HCT116 (cell line): ENCODE results near the gene ATG2B. TPM values are rescaled to one million over a fixed set of nuclear protein-coding genes. Genes with fewer than 3 reads are reported as not detected.

ENCODE experiments used
- ATAC-seq: fragments of 200-7000 bp; cut with Tn5 transposase; 2 replicates; pipeline ENCODE4 v1.9.1; 2020; ENCODE audit warnings: mild to moderate bottlenecking, moderate library complexity
- BruUV-seq: library from RNA; stranded (reverse); fragments of 400-500 nt; replicated peaks from 2 replicates; lab custom pipeline; 2021; lab: Mats Ljungman, UMichigan
- CTCF ChIA-PET: fragments of 300-600 bp; sonication (Branson Sonifier 250); formaldehyde crosslinking; loops from one replicate; lab custom pipeline; 2021; ENCODE audit warnings: antibody characterized with exemption; lab: Charles Lee
- POLR2A ChIA-PET: fragments of 300-600, 350-600 bp; sonication (Branson Sonifier 250); formaldehyde crosslinking; loops from one replicate; lab custom pipeline; 2021; ENCODE audit warnings: antibody characterized with exemption; lab: Charles Lee
- RAD21 ChIA-PET, 2 experiments: fragments of 300-600 bp; sonication (Branson Sonifier 250); formaldehyde crosslinking; loops; one replicate each; lab custom pipeline; 2023; ENCODE audit warnings: low total read pairs in 2 of 2; ENCODE audit not compliant: uncharacterized antibody in 2 of 2, unreplicated experiment in 2 of 2, low non-redundant PET in 1 of 2; lab: Charles Lee
- DNase-seq: peaks from one replicate; pipeline ENCODE4 v3.0.0-alpha.2; 2010; ENCODE audit warnings: low read depth, low spot score
- H2AFZ ChIP-seq: fragments of 200-600 bp; shearing (Covaris generic), sonication (generic); 2 replicates; pipeline ENCODE4 v1.6.1; 2017; ENCODE audit warnings: low read depth, mixed run types, mixed read lengths, antibody characterized with exemption, low read length; ENCODE audit not compliant: poor library complexity, severe bottlenecking
- H3K27ac ChIP-seq: 2 replicates; pipeline ENCODE4 v1.5.1; 2012; ENCODE audit warnings: low read depth, low read length
- H3K27me3 ChIP-seq: fragments of 200-600 bp; sonication (generic); 2 replicates; pipeline ENCODE4 v1.6.1; 2016; ENCODE audit warnings: mixed run types, low read length, mixed read lengths; ENCODE audit not compliant: insufficient read depth
- H3K36me3 ChIP-seq, 2 experiments: fragments of 200-500 bp in 1 of 2; fragments of 200-600 bp in 1 of 2; sonication (Bioruptor generic) in 1 of 2; sonication (generic) in 1 of 2; 2 replicates each; pipeline versions ENCODE4 v1.5.1 to v1.6.1; 2014 to 2016; ENCODE audit warnings: low read length in 2 of 2, inconsistent platforms in 1 of 2, mixed read lengths in 1 of 2, mixed run types in 1 of 2; ENCODE audit not compliant: insufficient read depth in 2 of 2, control insufficient read depth in 1 of 2
- H3K4me1 ChIP-seq, 2 experiments: fragments of 200-600 bp in 1 of 2; sonication (generic) in 1 of 2; 2 replicates each; pipeline versions ENCODE4 v1.5.1 to v1.6.1; 2012 to 2017; ENCODE audit warnings: low read length in 2 of 2, inconsistent platforms in 1 of 2, mild to moderate bottlenecking in 1 of 2, mixed read lengths in 1 of 2, mixed run types in 1 of 2, moderate library complexity in 1 of 2; ENCODE audit not compliant: insufficient read depth in 2 of 2, control insufficient read depth in 1 of 2
- H3K4me2 ChIP-seq: fragments of 200-600 bp; sonication (generic); 2 replicates; pipeline ENCODE4 v1.6.1; 2017; ENCODE audit warnings: mixed run types, low read length, mixed read lengths
- H3K4me3 ChIP-seq, 2 experiments: fragments of 200-600 bp in 1 of 2; sonication (generic) in 1 of 2; replicated peaks in 1 of 2; 2 replicates each; pipeline ENCODE4 v1.5.1; 2011 to 2016; ENCODE audit warnings: low read length in 2 of 2, control low read depth in 1 of 2, low read depth in 1 of 2, mild to moderate bottlenecking in 1 of 2, mixed read lengths in 1 of 2, mixed run types in 1 of 2
- H3K79me2 ChIP-seq: fragments of 200-600 bp; sonication (generic); 2 replicates; pipeline ENCODE4 v1.6.1; 2017; ENCODE audit warnings: mild to moderate bottlenecking, mixed run types, low read length, moderate library complexity, mixed read lengths; ENCODE audit not compliant: insufficient read depth
- H3K9ac ChIP-seq: fragments of 200-600 bp; sonication (generic); 2 replicates; pipeline ENCODE4 v1.6.1; 2016; ENCODE audit warnings: low read length, mixed read lengths
- H3K9me2 ChIP-seq: fragments of 200-600 bp; sonication (generic), shearing (Covaris generic); 2 replicates; pipeline ENCODE4 v1.6.1; 2017; ENCODE audit warnings: mixed run types, mild to moderate bottlenecking, moderate library complexity; ENCODE audit not compliant: insufficient read depth
- H3K9me3 ChIP-seq, 2 experiments: fragments of 200-500 bp in 1 of 2; fragments of 200-600 bp in 1 of 2; sonication (Bioruptor generic) in 1 of 2; sonication (generic) in 1 of 2; 2 replicates each; pipeline ENCODE4 v1.6.1; 2014 to 2017; ENCODE audit warnings: low read length in 2 of 2, mixed read lengths in 2 of 2, inconsistent platforms in 1 of 2, low read depth in 1 of 2, mild to moderate bottlenecking in 1 of 2, mixed run types in 1 of 2, moderate library complexity in 1 of 2; ENCODE audit not compliant: control insufficient read depth in 1 of 2, insufficient read depth in 1 of 2
- H4K20me1 ChIP-seq: fragments of 200-600 bp; sonication (generic), shearing (Covaris generic); 2 replicates; pipeline ENCODE4 v1.6.1; 2017; ENCODE audit warnings: mixed run types, mild to moderate bottlenecking, moderate library complexity; ENCODE audit not compliant: insufficient read depth
- ATF3 ChIP-seq: IDR thresholded peaks from 2 replicates; pipeline ENCODE4 v1.6.1; 2012
- CBX3 ChIP-seq: IDR thresholded peaks from 2 replicates; pipeline ENCODE4 v1.6.1; 2012; ENCODE audit warnings: low read depth
- CTCF ChIP-seq, 3 experiments: fragments of 200-600 bp in 1 of 3; sonication (generic) in 1 of 3; IDR thresholded peaks in 2 of 3; conservative IDR thresholded peaks in 1 of 3; 2 replicates each; pipeline ENCODE4 v1.5.1; 2012 to 2017; ENCODE audit warnings: low read depth in 2 of 3, low read length in 2 of 3, antibody characterized with exemption in 1 of 3, borderline replicate concordance in 1 of 3, control low read depth in 1 of 3, mild to moderate bottlenecking in 1 of 3, mixed read lengths in 1 of 3, mixed run types in 1 of 3, moderate library complexity in 1 of 3; ENCODE audit not compliant: insufficient read depth in 1 of 3
- EGR1 ChIP-seq: IDR thresholded peaks from 2 replicates; pipeline ENCODE4 v1.6.1; 2012; ENCODE audit warnings: low read depth
- EZH2 ChIP-seq: fragments of 200-600 bp; sonication (generic); IDR thresholded peaks from 2 replicates; pipeline ENCODE4 v1.6.1; 2017; ENCODE audit warnings: antibody characterized with exemption, mixed run types
- EZH2phosphoT487 ChIP-seq: fragments of 200-600 bp; IDR thresholded peaks from 2 replicates; pipeline ENCODE4 v1.6.1; 2018; ENCODE audit warnings: antibody characterized with exemption, borderline replicate concordance
- FOSL1 ChIP-seq: IDR thresholded peaks from 2 replicates; pipeline ENCODE4 v1.6.1; 2012; ENCODE audit warnings: low read depth
- MAX ChIP-seq: IDR thresholded peaks from 2 replicates; pipeline ENCODE4 v1.6.1; 2012
- POLR2A ChIP-seq: IDR thresholded peaks from 2 replicates; pipeline ENCODE4 v1.7.0; 2011; ENCODE audit warnings: borderline replicate concordance; ENCODE audit not compliant: insufficient read depth, insufficient read length; ENCODE audit errors: extremely low read depth
- POLR2AphosphoS5 ChIP-seq: IDR thresholded peaks from 2 replicates; pipeline ENCODE4 v1.6.1; 2011; ENCODE audit warnings: mild to moderate bottlenecking, low read depth, low read length, moderate library complexity
- RAD21 ChIP-seq: IDR thresholded peaks from 2 replicates; pipeline ENCODE4 v1.6.1; 2012; ENCODE audit warnings: low read depth, mild to moderate bottlenecking
- SP1 ChIP-seq: IDR thresholded peaks from 2 replicates; pipeline ENCODE4 v1.6.1; 2012; ENCODE audit warnings: low read depth
- SRF ChIP-seq: IDR thresholded peaks from 2 replicates; pipeline ENCODE4 v1.6.1; 2012; ENCODE audit warnings: low read depth
- TCF7L2 ChIP-seq: IDR thresholded peaks from 2 replicates; pipeline ENCODE4 v1.7.0; 2011; ENCODE audit warnings: borderline replicate concordance, inconsistent platforms; ENCODE audit not compliant: insufficient read depth, insufficient read length; ENCODE audit errors: extremely low read depth
- YY1 ChIP-seq: IDR thresholded peaks from 2 replicates; pipeline ENCODE4 v1.6.1; 2011; ENCODE audit warnings: low read length, low read depth, moderate library complexity, mild to moderate bottlenecking; ENCODE audit not compliant: insufficient replicate concordance; ENCODE audit errors: extremely low read depth
- ZFX ChIP-seq: fragments of 450-650 bp; IDR thresholded peaks from 2 replicates; pipeline ENCODE4 v1.6.1; 2017
- ZNF274 ChIP-seq: fragments of 200-500 bp; sonication (Bioruptor generic); IDR thresholded peaks from 2 replicates; pipeline ENCODE4 v1.6.1; 2014; ENCODE audit warnings: mild to moderate bottlenecking, low read depth, low read length, inconsistent platforms
- intact Hi-C: fragments of 100-400 bp; cut with micrococcal nuclease; formaldehyde crosslinking; loops from 2 replicates; pipeline ENCODE4 v1.10.0; 2022
- total RNA-seq: library from RNA; stranded (reverse); gene quantifications from one replicate; pipeline ENCODE4 v1.2.1, GENCODE V29; 2021; ENCODE audit not compliant: unreplicated experiment

ATG2B gene
- total RNA-seq, 1 experiment from 2014 or later, result 6.4 TPM

GRCh38 chr14:96279564-96279963, 83.6 kb downstream of the ATG2B start:
- Histone ChIP-seq H3K27me3 (no peaks in the 10 kb centered on the region), H3K9me3 (peaks cover 8 to 13% of the 10 kb centered on the region in 2 experiments; a peak in 2 of 4 replicates), H3K36me3 (no peaks in the 10 kb centered on the region)
- BruUV-seq, result no TSS peak
- TF ChIP-seq EGR1, result no peak
- no peak for TF ChIP-seq RAD21
- no peak for TF ChIP-seq POLR2A
- TF ChIP-seq ZFX, result no peak
- TF ChIP-seq ATF3, result no peak
- TF ChIP-seq POLR2AphosphoS5, result no peak
- no peak for TF ChIP-seq SP1
- TF ChIP-seq CBX3, result no peak
- TF ChIP-seq, all 23 proteins: peak for 0
- Histone ChIP-seq H3K27ac (no peak overlapping the region), H2AFZ (no peak overlapping the region), H3K9me2 (no peaks in the 10 kb centered on the region), H3K4me2 (no peak overlapping the region), H3K9ac (no peak overlapping the region), H4K20me1 (no peaks in the 10 kb centered on the region), H3K79me2 (no peaks in the 10 kb centered on the region), H3K4me1 (no peaks in the 10 kb centered on the region), H3K4me3 (no peak overlapping the region)
- POLR2A ChIA-PET, result no interaction called here
- intact Hi-C loops, result loop anchor here (5.0 kb wide), 1 partner anchor 717 kb away; no protein-coding TSS in a partner anchor
- ATAC-seq (no peak), DNase-seq (no peak)
- RAD21 ChIA-PET, result no interaction called here
- CTCF ChIA-PET, result interaction anchor here (1.2 kb wide), 1 partner anchor 179 kb away, joined by 5 read pairs; no protein-coding TSS in a partner anchor

GRCh38 chr14:96277890-96278289, 85.3 kb downstream of the ATG2B start:
- no peak overlapping the region for H3K27ac ChIP-seq
- intact Hi-C loops, result loop anchor here (5.0 kb wide), 1 partner anchor 716 kb away; no protein-coding TSS in a partner anchor
- no peak for ATAC-seq
- no TSS peak for BruUV-seq
- DNase-seq, result no peak
- H3K79me2 ChIP-seq, result no peaks in the 10 kb centered on the region
- POLR2A ChIA-PET, result no interaction called here
- H2AFZ ChIP-seq, result no peak overlapping the region
- H3K36me3 ChIP-seq, result no peaks in the 10 kb centered on the region
- H3K4me1 ChIP-seq, result no peaks in the 10 kb centered on the region
- H3K27me3 ChIP-seq, result no peaks in the 10 kb centered on the region
- RAD21 ChIA-PET, result no interaction called here
- H3K4me3 ChIP-seq, result no peak overlapping the region
- H3K4me2 ChIP-seq, result no peak overlapping the region
- no peaks in the 10 kb centered on the region for H4K20me1 ChIP-seq
- H3K9me3 ChIP-seq, result peaks cover 8 to 17% of the 10 kb centered on the region in 2 experiments; a peak in 2 of 4 replicates
- no peak overlapping the region for H3K9ac ChIP-seq
- no peaks in the 10 kb centered on the region for H3K9me2 ChIP-seq
- CTCF ChIA-PET, result no interaction called here
- TF ChIP-seq ZNF274, result no peak
- no peak for TF ChIP-seq CTCF (IDR thresholded peaks at IDR 0.05 in 2 of 3, conservative IDR thresholded peaks at IDR 0.05 in 1 of 3; ENCODE audit: borderline replicate concordance in 1 of 3, insufficient read depth in 1 of 3, low read depth in 2 of 3, low read length in 2 of 3)
- no peak for TF ChIP-seq ATF3
- TF ChIP-seq EGR1, result no peak
- TF ChIP-seq YY1, result no peak
- no peak for TF ChIP-seq TCF7L2
- TF ChIP-seq RAD21, result no peak
- TF ChIP-seq POLR2A, result no peak
- no peak for TF ChIP-seq EZH2
- TF ChIP-seq EZH2phosphoT487, result no peak
- no peak for TF ChIP-seq CBX3
- TF ChIP-seq SRF, result no peak
- no peak for TF ChIP-seq MAX
- TF ChIP-seq ZFX, result no peak
- TF ChIP-seq POLR2AphosphoS5, result no peak
- TF ChIP-seq FOSL1, result no peak
